ENCODE measurements around the gene EIF3I. TPM values are rescaled to one million over a fixed set of nuclear protein-coding genes. Genes with fewer than 3 reads are reported as not detected.

The EIF3I gene
- 116 TPM for total RNA-seq

GRCh38 chr1:32221980-32222755, at the start of gene EIF3I, which contains the start of gene TMEM234:
TSS of gene EIF3I (plus strand) at chr1:32222407. CDS start at chr1:32222442, 35 bp downstream.
TSS of gene TMEM234 (minus strand) at chr1:32222353. CDS start at chr1:32222322, 31 bp downstream.

GRCh38 chr1:32179443-32180185, 42.6 kb upstream of the EIF3I start, which contains the start of gene TXLNA:
TSS of gene TXLNA (plus strand) at chr1:32179675. CDS start at chr1:32180346, 671 bp downstream.

GRCh38 chr1:32200226-32201010, 21.8 kb upstream of the EIF3I start, which contains the start of gene CCDC28B:
TSS of gene CCDC28B (plus strand) at chr1:32200595. CDS start at chr1:32201936, 1,341 bp downstream.

DNA sequence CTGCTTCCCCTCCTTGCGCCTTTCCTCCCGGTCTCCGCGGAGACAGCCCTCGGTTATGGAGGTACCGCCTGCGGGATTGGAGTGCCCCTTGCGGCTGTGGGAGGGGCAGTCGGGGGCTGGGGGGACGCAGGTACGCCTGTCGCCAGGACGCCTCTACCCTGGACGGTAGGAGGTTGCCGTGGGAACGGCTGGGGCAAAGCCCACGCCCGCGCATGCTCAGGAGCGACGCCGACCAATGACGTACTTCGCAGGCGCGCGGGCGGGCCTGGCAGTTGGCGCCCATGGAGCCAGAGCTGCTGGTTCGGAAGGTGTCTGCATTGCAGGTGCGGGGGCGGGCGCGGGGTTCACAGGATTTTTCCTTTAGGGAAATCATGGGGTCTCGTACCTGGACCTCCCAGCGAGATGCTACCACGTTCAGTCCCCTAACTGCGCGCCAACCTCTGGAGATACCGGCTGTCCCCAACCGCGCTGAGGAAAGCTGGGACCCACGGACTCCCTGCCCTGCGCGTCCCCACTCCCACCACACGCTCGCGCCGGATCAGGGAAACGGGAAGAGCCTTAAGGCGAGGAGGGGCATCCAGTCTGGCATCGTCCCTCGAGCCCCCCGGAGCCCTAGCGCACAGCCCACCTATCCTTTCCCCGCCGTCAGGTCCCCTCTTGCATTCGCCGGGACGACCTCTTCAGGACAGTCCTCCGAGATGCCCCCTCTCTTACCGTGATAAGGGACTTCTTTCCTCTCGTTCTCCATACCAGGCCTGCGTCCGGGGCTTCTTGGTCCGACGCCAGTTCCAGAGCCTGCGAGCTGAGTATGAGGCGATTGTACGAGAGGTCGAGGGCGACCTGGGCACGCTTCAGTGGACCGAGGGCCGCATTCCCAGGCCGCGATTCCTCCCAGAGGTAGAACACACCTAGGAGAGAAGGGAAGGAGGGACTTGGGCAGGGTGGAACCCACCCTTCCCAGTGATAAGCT, 16.5 kb upstream of the EIF3I start, which contains the start of gene IQCC:
TSS of gene IQCC (plus strand) at position 271 of the 970 bp plus-strand sequence. CDS start at position 282, 11 bp downstream.

GRCh38 chr1:32208891-32209328, 13.3 kb upstream of the EIF3I start, which contains the start of gene DCDC2B:
TSS of gene DCDC2B (plus strand) at chr1:32209089. CDS start at chr1:32209094, 5 bp downstream.

GRCh38 chr1:32246888-32247273, 24.7 kb downstream of the EIF3I start, which contains the start of gene FAM167B:
TSS of gene FAM167B (plus strand) at chr1:32247222. CDS start at chr1:32247422, 200 bp downstream.

GRCh38 chr1:32250893-32251716, 28.9 kb downstream of the EIF3I start, which contains the start of gene LCK:
TSS of gene LCK (plus strand) at chr1:32251265. CDS start at chr1:32274330, 23,065 bp downstream.

Small RNA genes lying within 50 kb of the gene (small RNA-seq; reads per million reads assigned to genes)
- not detected for gene RF00017 (ENCODE audit: low replicate concordance)

Other genes starting within 250 kb of the EIF3I start
- gene KHDRBS1, start 208.5 kb upstream of the EIF3I start, total RNA-seq, result 133 TPM
- 10.4 TPM for gene TMEM39B, start 149.5 kb upstream of the EIF3I start, total RNA-seq
- 32.7 TPM for gene KPNA6, start 114.4 kb upstream of the EIF3I start, total RNA-seq
- gene TXLNA, start 42.7 kb upstream of the EIF3I start, total RNA-seq, result 41.6 TPM
- gene CCDC28B, start 21.8 kb upstream of the EIF3I start, total RNA-seq, result 29.6 TPM
- 5.1 TPM for gene IQCC, start 16.7 kb upstream of the EIF3I start, total RNA-seq
- gene DCDC2B, start 13.3 kb upstream of the EIF3I start, total RNA-seq, result not detected
- 22.2 TPM for gene TMEM234, start 54 bp upstream of the EIF3I start, total RNA-seq
- 13.7 TPM for gene FAM167B, start 24.8 kb downstream of the EIF3I start, total RNA-seq
- 8.5 TPM for gene LCK, start 28.9 kb downstream of the EIF3I start, total RNA-seq
- gene HDAC1, start 69.7 kb downstream of the EIF3I start, total RNA-seq, result 90.4 TPM
- 120 TPM for gene MARCKSL1, start 113.8 kb downstream of the EIF3I start, total RNA-seq
- 4.5 TPM for gene FAM229A, start 140.1 kb downstream of the EIF3I start, total RNA-seq
- gene TSSK3, start 140.1 kb downstream of the EIF3I start, total RNA-seq, result 1.1 TPM
- 63.6 TPM for gene BSDC1, start 172.0 kb downstream of the EIF3I start, total RNA-seq
- gene ZBTB8B, start 242.7 kb downstream of the EIF3I start, total RNA-seq, result 0.64 TPM

All from metanephros (tissue), 2 donors.